H1 (cell line): Measurements from ENCODE around the gene PLEK2. TPM values are rescaled to one million over a fixed set of nuclear protein-coding genes. Genes with fewer than 3 reads are reported as not detected.

Experiments used
- CTCF ChIA-PET: fragments of 300-600 bp; sonication (Branson Sonifier 250); formaldehyde crosslinking; loops from one replicate; lab custom pipeline; 2021; ENCODE audit not compliant: partially characterized antibody; lab: Charles Lee
- POLR2A ChIA-PET: fragments of 300-600 bp; sonication (Branson Sonifier 250); formaldehyde crosslinking; loops from one replicate; lab custom pipeline; 2021; ENCODE audit warnings: inconsistent platforms; ENCODE audit not compliant: partially characterized antibody; lab: Charles Lee
- DNase-seq, 2 experiments: peaks; one replicate each; pipeline versions ENCODE4 v3.0.0 to v3.0.0-alpha.2; 2010 to 2022; ENCODE audit warnings: low spot score in 2 of 2, low read depth in 1 of 2, mixed read lengths in 1 of 2
- FAIRE-seq: peaks from 2 replicates; lab custom pipeline; 2011; peaks lifted over from hg19 to GRCh38; lab: Jason Lieb, UNC
- H2AFZ ChIP-seq: 2 replicates; pipeline ENCODE4 v1.8.1; 2012; ENCODE audit warnings: low read length, inconsistent platforms
- H2AK5ac ChIP-seq: 2 replicates; pipeline ENCODE4 v1.6.1; 2013; ENCODE audit warnings: low read depth, low read length
- H2BK120ac ChIP-seq: replicated peaks from 2 replicates; pipeline ENCODE3; 2013; ENCODE audit warnings: low read depth, low read length, inconsistent platforms
- H2BK12ac ChIP-seq: 2 replicates; pipeline ENCODE4 v1.6.1; 2013; ENCODE audit warnings: low read depth, low read length
- H2BK15ac ChIP-seq: 2 replicates; pipeline ENCODE4 v1.6.1; 2013; ENCODE audit warnings: low read length
- H2BK20ac ChIP-seq: 2 replicates; pipeline ENCODE4 v1.6.1; 2013; ENCODE audit warnings: low read length
- H2BK5ac ChIP-seq: 2 replicates; pipeline ENCODE4 v1.6.1; 2013; ENCODE audit warnings: low read depth, low read length
- H3K14ac ChIP-seq: 2 replicates; pipeline ENCODE4 v1.6.1; 2013; ENCODE audit warnings: inconsistent platforms; ENCODE audit not compliant: insufficient read length
- H3K18ac ChIP-seq: 2 replicates; pipeline ENCODE4 v1.6.1; 2013; ENCODE audit warnings: low read length; ENCODE audit errors: extremely low read depth
- H3K23ac ChIP-seq: 2 replicates; pipeline ENCODE4 v1.6.1; 2013; ENCODE audit warnings: inconsistent platforms; ENCODE audit not compliant: insufficient read length
- H3K23me2 ChIP-seq: 2 replicates; pipeline ENCODE4 v1.6.1; 2013; ENCODE audit warnings: low read depth, low read length
- H3K27ac ChIP-seq: 2 replicates; pipeline ENCODE4 v1.6.1; 2011; ENCODE audit warnings: low read depth, low read length, inconsistent platforms
- H3K27me3 ChIP-seq, 4 experiments: replicated peaks in 1 of 4; 1 replicate in 1 of 4; 2 replicates in 3 of 4; pipeline versions ENCODE4 v1.6.1 to v1.8.1; 2011 to 2013; ENCODE audit warnings: low read length in 3 of 4, mild to moderate bottlenecking in 3 of 4, inconsistent platforms in 2 of 4, mixed read lengths in 2 of 4, moderate library complexity in 1 of 4; ENCODE audit not compliant: control insufficient read depth in 3 of 4, insufficient read depth in 3 of 4; ENCODE audit errors: extremely low read depth in 1 of 4
- H3K36me3 ChIP-seq, 4 experiments: 2 replicates each; pipeline versions ENCODE4 v1.6.1 to v1.8.1; 2011 to 2013; ENCODE audit warnings: mild to moderate bottlenecking in 4 of 4, low read length in 3 of 4, moderate library complexity in 2 of 4, control low read depth in 1 of 4, inconsistent platforms in 1 of 4; ENCODE audit not compliant: insufficient read depth in 4 of 4, control insufficient read depth in 2 of 4
- H3K4ac ChIP-seq: replicated peaks from 2 replicates; pipeline ENCODE3; 2013; ENCODE audit warnings: low read length, low read depth, mixed read lengths, inconsistent platforms; ENCODE audit not compliant: insufficient read length
- H3K4me1 ChIP-seq, 4 experiments: replicated peaks in 1 of 4; 1 replicate in 1 of 4; 2 replicates in 3 of 4; pipeline versions ENCODE4 v1.6.1 to v1.8.1; 2011 to 2013; ENCODE audit warnings: low read length in 3 of 4, inconsistent platforms in 2 of 4, mixed read lengths in 1 of 4; ENCODE audit not compliant: insufficient read depth in 4 of 4, control insufficient read depth in 3 of 4
- H3K4me2 ChIP-seq, 2 experiments: 2 replicates each; pipeline versions ENCODE4 v1.6.1 to v1.8.1; 2011 to 2013; ENCODE audit warnings: low read depth in 2 of 2, low read length in 2 of 2, control low read depth in 1 of 2, inconsistent platforms in 1 of 2, mild to moderate bottlenecking in 1 of 2; ENCODE audit not compliant: insufficient read depth in 1 of 2
- H3K4me3 ChIP-seq, 4 experiments: fragments of 200-600, 300-600 bp in 1 of 4; sonication (generic), shearing (Covaris generic), sonication (Bioruptor Twin) in 1 of 4; 2 replicates each; pipeline versions ENCODE4 v1.5.1 to v1.8.1; 2011 to 2016; ENCODE audit warnings: low read length in 4 of 4, low read depth in 3 of 4, control low read depth in 2 of 4, inconsistent platforms in 2 of 4, mild to moderate bottlenecking in 2 of 4, mixed read lengths in 1 of 4, moderate library complexity in 1 of 4; ENCODE audit not compliant: insufficient read depth in 2 of 4; ENCODE audit errors: extremely low read depth in 1 of 4
- H3K56ac ChIP-seq: replicated peaks from 2 replicates; pipeline ENCODE3; 2013; ENCODE audit warnings: low read depth, mild to moderate bottlenecking, mixed read lengths, low read length, inconsistent platforms; ENCODE audit not compliant: insufficient read length
- H3K79me1 ChIP-seq: 2 replicates; pipeline ENCODE4 v1.6.1; 2013; ENCODE audit warnings: low read depth, low read length, control low read depth
- H3K79me2 ChIP-seq, 2 experiments: 2 replicates each; pipeline versions ENCODE4 v1.6.1 to v1.8.1; 2012 to 2013; ENCODE audit warnings: low read length in 2 of 2, mild to moderate bottlenecking in 2 of 2, inconsistent platforms in 1 of 2; ENCODE audit not compliant: insufficient read depth in 2 of 2, control insufficient read depth in 1 of 2
- H3K9ac ChIP-seq, 4 experiments: replicated peaks in 1 of 4; 1 replicate in 1 of 4; 2 replicates in 3 of 4; pipeline versions ENCODE4 v1.6.1 to v1.8.1; 2011 to 2013; ENCODE audit warnings: low read depth in 3 of 4, low read length in 3 of 4, control low read depth in 2 of 4, mild to moderate bottlenecking in 2 of 4, moderate library complexity in 2 of 4, inconsistent platforms in 1 of 4; ENCODE audit errors: extremely low read depth in 1 of 4
- H3K9me3 ChIP-seq, 2 experiments: 2 replicates each; pipeline versions ENCODE4 v1.6.1 to v1.8.1; 2012 to 2013; ENCODE audit warnings: mild to moderate bottlenecking in 2 of 2, moderate library complexity in 2 of 2, control low read depth in 1 of 2, inconsistent platforms in 1 of 2, low read depth in 1 of 2, low read length in 1 of 2, mixed read lengths in 1 of 2; ENCODE audit not compliant: insufficient read depth in 2 of 2
- H4K20me1 ChIP-seq, 2 experiments: replicated peaks in 1 of 2; 2 replicates each; pipeline versions ENCODE3 to v1.8.1; 2011 to 2013; ENCODE audit warnings: inconsistent platforms in 2 of 2, low read length in 2 of 2, mild to moderate bottlenecking in 1 of 2; ENCODE audit not compliant: insufficient read depth in 2 of 2, control insufficient read depth in 1 of 2
- H4K5ac ChIP-seq: 2 replicates; pipeline ENCODE4 v1.6.1; 2013; ENCODE audit warnings: low read length, low read depth, mixed read lengths, inconsistent platforms; ENCODE audit not compliant: insufficient read length
- H4K8ac ChIP-seq: 2 replicates; pipeline ENCODE4 v1.8.0; 2013; ENCODE audit warnings: mild to moderate bottlenecking, moderate library complexity, low read length, inconsistent platforms; ENCODE audit not compliant: insufficient read depth; ENCODE audit errors: extremely low read depth
- H4K91ac ChIP-seq: replicated peaks from 2 replicates; pipeline ENCODE3; 2013; ENCODE audit warnings: low read length, mixed read lengths, inconsistent platforms; ENCODE audit not compliant: insufficient read length
- EZH2 ChIP-seq: fragments of 200-600 bp; sonication (generic); IDR thresholded peaks from 2 replicates; pipeline ENCODE4 v1.7.1; 2012; ENCODE audit warnings: low read depth, mild to moderate bottlenecking, moderate library complexity, low read length, inconsistent platforms; ENCODE audit not compliant: severe bottlenecking
- HDAC2 ChIP-seq, 2 experiments: fragments of 300-600 bp in 1 of 2; sonication (generic) in 1 of 2; IDR thresholded peaks; 2 replicates each; pipeline ENCODE4 v1.6.1; 2011 to 2012; ENCODE audit warnings: low read depth in 2 of 2, low read length in 2 of 2, mild to moderate bottlenecking in 2 of 2, moderate library complexity in 2 of 2, borderline replicate concordance in 1 of 2, inconsistent platforms in 1 of 2
- SIN3A ChIP-seq, 2 experiments: IDR thresholded peaks in 1 of 2; conservative IDR thresholded peaks in 1 of 2; 2 replicates each; pipeline ENCODE4 v1.6.1; 2011 to 2012; ENCODE audit warnings: low read length in 2 of 2, improper control_type of control experiment in 1 of 2, low read depth in 1 of 2, mild to moderate bottlenecking in 1 of 2
- WGBS, 2 experiments: shearing (Covaris generic) in 1 of 2; methylation state at CpG; one replicate each; pipeline versions ENCODE4 v1.1.6 to v1.1.7; 2013 to 2015; ENCODE audit warnings: low lambda C conversion rate in 2 of 2, mixed read lengths in 2 of 2, inconsistent platforms in 1 of 2, low coverage in 1 of 2, missing lambda C conversion rate in 1 of 2; ENCODE audit not compliant: insufficient replicate concordance in 2 of 2, insufficient coverage in 1 of 2, insufficient read length in 1 of 2; ENCODE audit errors: extremely low coverage in 1 of 2, missing lambda C conversion rate in 1 of 2; 5-methylcytosine and 5-hydroxymethylcytosine counted together
- polyA plus RNA-seq, 7 experiments: library from polyadenylated mRNA; depleted of rRNA in 3 of 7; stranded (reverse) in 5 of 7; unstranded in 2 of 7; fragments of >200 nt in 5 of 7; fragments of 200-250 nt in 2 of 7; gene quantifications; 1 replicate in 5 of 7; 2 replicates in 1 of 7; 4 replicates in 1 of 7; pipeline versions ENCODE4 v1.2.1 to v1.2.3, GENCODE V29; 2011 to 2013; ENCODE audit warnings: missing spikeins in 2 of 7, mixed read lengths in 2 of 7
- total RNA-seq: library from RNA; stranded (reverse); fragmentation: NEBNext Ultra II Directional; extraction: Animal tissue kit (Norgen Biotek cat#: 25700); gene quantifications from 2 replicates; pipeline ENCODE4 v1.2.1, GENCODE V29; 2021
- TF ChIP-seq, protein P1 (sequence below): IDR thresholded peaks from 2 replicates; pipeline ENCODE4 v1.6.1; 2012; ENCODE audit warnings: inconsistent platforms
- TF ChIP-seq, protein P2 (sequence below): IDR thresholded peaks from 2 replicates; pipeline ENCODE4 v1.6.1; 2011; ENCODE audit warnings: low read length, improper control_type of control experiment

The PLEK2 gene
- total and polyA plus RNA-seq, 2 of the 8 experiments (the other 6 are each of a cell fraction or from before 2014, with no cell fraction given), result 0.41 to 2.1 TPM

DNA sequence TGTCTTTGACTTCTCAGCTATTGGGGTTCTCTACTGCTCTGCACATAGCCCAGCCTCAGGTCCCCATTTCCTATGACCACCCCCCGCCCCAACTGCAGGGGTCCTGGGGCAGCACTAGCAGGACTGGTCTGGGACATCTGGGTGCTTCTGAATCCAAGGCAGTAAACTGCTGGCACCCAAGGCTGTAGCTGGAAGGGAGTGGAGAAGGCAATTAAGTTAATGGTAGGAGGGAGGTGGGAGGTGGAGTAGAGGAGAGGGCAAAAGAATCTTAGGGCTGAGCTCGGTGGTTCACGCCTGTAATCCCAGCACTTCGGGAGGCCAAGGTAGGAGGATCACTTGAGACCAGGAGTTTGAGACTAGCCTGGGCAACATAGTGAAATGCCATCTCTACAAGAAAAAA is 11.5 kb downstream of the PLEK2 start:
- no peaks in the 10 kb centered on the region for H3K23me2 ChIP-seq
- H2AK5ac ChIP-seq, result no peak overlapping the region
- H3K36me3 ChIP-seq, result no peaks in the 10 kb centered on the region
- H3K79me2 ChIP-seq, result no peaks in the 10 kb centered on the region
- H3K56ac ChIP-seq, result no peak overlapping the region
- no peak overlapping the region for H4K91ac ChIP-seq
- CTCF ChIA-PET, result interaction anchor here (0.9 to 4.1 kb wide), 6 partner anchors 10 to 32 kb away, joined by 3 to 12 read pairs (median 3); no protein-coding TSS in a partner anchor
- no peak overlapping the region for H3K23ac ChIP-seq
- H4K8ac ChIP-seq, result no peak overlapping the region
- no peaks in the 10 kb centered on the region; a peak in 1 of 7 replicates for H3K4me1 ChIP-seq
- no peak overlapping the region for H2BK20ac ChIP-seq
- H3K27ac ChIP-seq, result no peak overlapping the region
- POLR2A ChIA-PET, result interaction anchor here (0.8 kb wide), 1 partner anchor 36 kb away, joined by 3 read pairs; no protein-coding TSS in a partner anchor
- H2BK12ac ChIP-seq, result no peak overlapping the region
- no peaks in the 10 kb centered on the region for H3K9me3 ChIP-seq
- 85% methylated on average over 4 of the region's 4 CpGs; no CpG with 5 or more reads in 1 of the 2 experiments for WGBS, 2 experiments
- H3K14ac ChIP-seq, result no peak overlapping the region
- H2AFZ ChIP-seq, result no peak overlapping the region
- no peak overlapping the region for H3K18ac ChIP-seq
- H3K79me1 ChIP-seq, result no peaks in the 10 kb centered on the region
- no peak overlapping the region for H2BK15ac ChIP-seq
- FAIRE-seq, result no peak
- H2BK120ac ChIP-seq, result no peak overlapping the region
- no peak overlapping the region for H3K4ac ChIP-seq
- peak in 1 of 2 experiments; percentile 11 for DNase-seq
- no peaks in the 10 kb centered on the region; a peak in 1 of 7 replicates for H3K27me3 ChIP-seq
- no peak overlapping the region for H3K4me2 ChIP-seq
- H4K20me1 ChIP-seq, result no peaks in the 10 kb centered on the region
- H3K9ac ChIP-seq, result no peak overlapping the region
- H2BK5ac ChIP-seq, result no peak overlapping the region
- TF ChIP-seq EZH2, result no peak
- TF ChIP-seq, protein P1, sequence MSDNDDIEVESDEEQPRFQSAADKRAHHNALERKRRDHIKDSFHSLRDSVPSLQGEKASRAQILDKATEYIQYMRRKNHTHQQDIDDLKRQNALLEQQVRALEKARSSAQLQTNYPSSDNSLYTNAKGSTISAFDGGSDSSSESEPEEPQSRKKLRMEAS, result no peak
- TF ChIP-seq, protein P2, sequence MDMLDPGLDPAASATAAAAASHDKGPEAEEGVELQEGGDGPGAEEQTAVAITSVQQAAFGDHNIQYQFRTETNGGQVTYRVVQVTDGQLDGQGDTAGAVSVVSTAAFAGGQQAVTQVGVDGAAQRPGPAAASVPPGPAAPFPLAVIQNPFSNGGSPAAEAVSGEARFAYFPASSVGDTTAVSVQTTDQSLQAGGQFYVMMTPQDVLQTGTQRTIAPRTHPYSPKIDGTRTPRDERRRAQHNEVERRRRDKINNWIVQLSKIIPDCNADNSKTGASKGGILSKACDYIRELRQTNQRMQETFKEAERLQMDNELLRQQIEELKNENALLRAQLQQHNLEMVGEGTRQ, result no peak
- no peak for TF ChIP-seq HDAC2 (IDR thresholded peaks at IDR 0.05; ENCODE audit: borderline replicate concordance in 1 of 2, low read depth in 2 of 2, low read length in 2 of 2)
- no peak for TF ChIP-seq SIN3A (conservative IDR thresholded peaks at IDR 0.05 in 1 of 2, IDR thresholded peaks at IDR 0.05 in 1 of 2; ENCODE audit: low read depth in 1 of 2, low read length in 2 of 2)
- no peak overlapping the region for H3K4me3 ChIP-seq
- no peak overlapping the region for H4K5ac ChIP-seq
